ENCODE measurements around the gene PATL2.

GRCh38 chr15:44728576-44729407 is 17.7 kb upstream of the PATL2 start:
- no peak for TF ChIP-seq EZH2 (IDR thresholded peaks at IDR 0.05; ENCODE audit: insufficient read depth, poor library complexity, severe bottlenecking)
- TF ChIP-seq EZH2phosphoT487 (IDR thresholded peaks at IDR 0.05; ENCODE audit: insufficient read depth, low read depth) = no peak
